MM.1S (cell line): ENCODE results near the gene CCNA2.

Source experiments
- EZH2 ChIP-seq: fragments of 300-600 bp; sonication (generic); optimal IDR thresholded peaks from 2 replicates; pipeline ENCODE3; 2017; ENCODE audit warnings: low read depth, mild to moderate bottlenecking, antibody characterized with exemption, low read length, mixed read lengths
- TF ChIP-seq, protein P1 (sequence below): fragments of 300-600 bp; sonication (generic); IDR thresholded peaks from 2 replicates; pipeline ENCODE4 v1.5.1; 2016; ENCODE audit warnings: antibody characterized with exemption, low read length, mixed read lengths

DNA sequence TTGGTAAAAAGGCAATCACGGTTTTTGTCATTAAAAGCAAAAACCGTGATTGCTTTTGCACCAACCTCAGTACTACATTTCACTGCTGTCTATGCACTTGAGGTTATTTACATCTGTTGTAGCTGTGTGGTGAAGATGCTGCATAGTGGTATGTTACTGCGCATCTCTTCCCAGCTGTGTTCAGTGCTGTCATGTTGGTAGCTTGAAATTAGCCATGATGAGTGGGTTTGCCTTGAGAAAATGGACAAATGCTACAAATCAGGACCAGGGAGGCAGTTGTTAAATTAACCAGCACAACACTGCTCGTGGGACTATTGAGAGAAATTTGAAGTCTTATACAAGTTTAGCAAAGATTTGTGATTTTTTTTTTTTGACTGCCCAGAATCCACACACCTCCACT lies 56.5 kb downstream of the CCNA2 start:
- TF ChIP-seq EZH2, result no peak
- TF ChIP-seq, protein P1, sequence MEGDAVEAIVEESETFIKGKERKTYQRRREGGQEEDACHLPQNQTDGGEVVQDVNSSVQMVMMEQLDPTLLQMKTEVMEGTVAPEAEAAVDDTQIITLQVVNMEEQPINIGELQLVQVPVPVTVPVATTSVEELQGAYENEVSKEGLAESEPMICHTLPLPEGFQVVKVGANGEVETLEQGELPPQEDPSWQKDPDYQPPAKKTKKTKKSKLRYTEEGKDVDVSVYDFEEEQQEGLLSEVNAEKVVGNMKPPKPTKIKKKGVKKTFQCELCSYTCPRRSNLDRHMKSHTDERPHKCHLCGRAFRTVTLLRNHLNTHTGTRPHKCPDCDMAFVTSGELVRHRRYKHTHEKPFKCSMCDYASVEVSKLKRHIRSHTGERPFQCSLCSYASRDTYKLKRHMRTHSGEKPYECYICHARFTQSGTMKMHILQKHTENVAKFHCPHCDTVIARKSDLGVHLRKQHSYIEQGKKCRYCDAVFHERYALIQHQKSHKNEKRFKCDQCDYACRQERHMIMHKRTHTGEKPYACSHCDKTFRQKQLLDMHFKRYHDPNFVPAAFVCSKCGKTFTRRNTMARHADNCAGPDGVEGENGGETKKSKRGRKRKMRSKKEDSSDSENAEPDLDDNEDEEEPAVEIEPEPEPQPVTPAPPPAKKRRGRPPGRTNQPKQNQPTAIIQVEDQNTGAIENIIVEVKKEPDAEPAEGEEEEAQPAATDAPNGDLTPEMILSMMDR, result no peak
